ENCODE measurements around the gene TMEM126A.
"Not testable (repeated sequence)": the region's sequence is repeated elsewhere in the genome, so short reads cannot be mapped to it uniquely, and the experiment has no call there.

The TMEM126A gene

GRCh38 chr11:85658180-85658579 lies 10.4 kb downstream of the TMEM126A start:
- no peak for DNase-seq (ENCODE audit: low spot score)

GRCh38 chr11:85661972-85662664 lies 14.4 kb downstream of the TMEM126A start:
- no peak for DNase-seq (ENCODE audit: low spot score)

GRCh38 chr11:85663080-85663752 lies 15.4 kb downstream of the TMEM126A start:
- no peak for DNase-seq (ENCODE audit: low spot score)

GRCh38 chr11:85663753-85664614 lies 16.2 kb downstream of the TMEM126A start:
- peak; percentile 87 for DNase-seq (ENCODE audit: low spot score)

- peak; percentile 95 for DNase-seq (ENCODE audit: low spot score)
Measured at GRCh38 chr11:85664615-85665481, 17.1 kb downstream of the TMEM126A start, which contains the start of gene CREBZF. Gene CREBZF, minus strand, starts transcription at chr11:85665129. Its CDS starts 254 bp downstream, at chr11:85664875.

GRCh38 chr11:85665733-85666132 lies 18.0 kb downstream of the TMEM126A start:
- no peak for DNase-seq (ENCODE audit: low spot score)

GRCh38 chr11:85666687-85667086 lies 18.9 kb downstream of the TMEM126A start:
- no peak for DNase-seq (ENCODE audit: low spot score)

GRCh38 chr11:85668157-85668556 lies 20.4 kb downstream of the TMEM126A start:
- DNase-seq (ENCODE audit: low spot score): no peak

- DNase-seq (ENCODE audit: low spot score): not testable (repeated sequence)
Measured at GRCh38 chr11:85670949-85671663, 23.3 kb downstream of the TMEM126A start.

- no peak for DNase-seq (ENCODE audit: low spot score)
Measured at GRCh38 chr11:85672105-85672902, 24.5 kb downstream of the TMEM126A start.

- no peak for DNase-seq (ENCODE audit: low spot score)
Measured at GRCh38 chr11:85673393-85673792, 25.6 kb downstream of the TMEM126A start.

- DNase-seq (ENCODE audit: low spot score): no peak
Measured at GRCh38 chr11:85679576-85679975, 31.8 kb downstream of the TMEM126A start.

- DNase-seq (ENCODE audit: low spot score): no peak
Measured at GRCh38 chr11:85680897-85681296, 33.1 kb downstream of the TMEM126A start.

- no peak for DNase-seq (ENCODE audit: low spot score)
Measured at GRCh38 chr11:85682330-85683305, 34.9 kb downstream of the TMEM126A start.

- DNase-seq (ENCODE audit: low spot score): no peak
Measured at GRCh38 chr11:85685125-85685819, 37.5 kb downstream of the TMEM126A start.

- DNase-seq (ENCODE audit: low spot score): no peak
Measured at GRCh38 chr11:85685820-85686459, 38.2 kb downstream of the TMEM126A start, which contains the start of gene CCDC89. Gene CCDC89, minus strand, starts transcription at chr11:85686195. Its CDS starts 65 bp downstream, at chr11:85686130.

GRCh38 chr11:85694385-85694980 lies 46.7 kb downstream of the TMEM126A start:
- DNase-seq (ENCODE audit: low spot score): no peak
